NCI-H1930 (cell line): ENCODE results near the gene RAVER1.
"Not testable (repeated sequence)": the region's sequence is repeated elsewhere in the genome, so short reads cannot be mapped to it uniquely, and the experiment has no call there.

Source experiments
- DNase-seq, 2 experiments: peaks; one replicate each; lab custom pipeline; 2025; lab: John Stamatoyannopoulos, UW

The RAVER1 gene

DNA sequence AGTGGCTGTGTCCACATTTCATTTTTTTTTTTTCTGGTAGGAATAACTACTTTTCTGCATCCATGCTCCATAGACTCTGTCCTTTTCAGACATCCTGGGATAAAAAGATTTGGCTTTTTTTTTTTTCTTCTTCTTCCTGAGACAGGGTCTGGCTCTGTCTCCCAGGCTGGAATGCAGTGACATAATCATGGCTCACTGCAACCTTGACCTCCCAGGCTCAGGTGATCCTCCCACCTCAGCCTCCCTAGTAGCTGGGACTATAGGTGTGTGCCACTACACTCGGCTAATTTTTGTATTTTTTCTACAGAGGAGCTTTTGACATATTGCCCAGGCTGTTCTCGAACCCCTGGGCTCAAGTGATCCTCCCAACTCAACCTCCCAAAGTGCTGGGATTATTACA lies 10.2 kb upstream of the RAVER1 start:
- DNase-seq = no peak

DNA sequence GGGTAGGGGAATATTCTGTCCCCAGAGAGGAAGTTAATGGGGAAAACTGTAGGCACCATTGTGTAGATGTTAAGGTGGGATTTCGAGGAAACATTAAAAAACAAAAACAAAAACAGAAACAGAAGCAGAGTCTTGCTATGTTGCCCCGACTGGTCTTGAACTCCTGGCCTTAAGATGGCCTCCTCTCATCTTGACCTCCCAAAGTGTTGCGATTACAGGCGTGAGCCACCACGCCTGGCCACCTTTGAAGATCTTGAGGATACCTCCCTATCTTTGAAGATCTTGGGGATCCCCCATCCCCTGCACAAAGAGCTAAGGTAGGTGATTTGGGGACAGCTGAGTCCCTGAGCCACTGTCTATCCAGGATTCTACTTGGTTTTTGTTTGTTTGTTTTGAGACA lies 6.6 kb upstream of the RAVER1 start:
- no peak for DNase-seq

DNA sequence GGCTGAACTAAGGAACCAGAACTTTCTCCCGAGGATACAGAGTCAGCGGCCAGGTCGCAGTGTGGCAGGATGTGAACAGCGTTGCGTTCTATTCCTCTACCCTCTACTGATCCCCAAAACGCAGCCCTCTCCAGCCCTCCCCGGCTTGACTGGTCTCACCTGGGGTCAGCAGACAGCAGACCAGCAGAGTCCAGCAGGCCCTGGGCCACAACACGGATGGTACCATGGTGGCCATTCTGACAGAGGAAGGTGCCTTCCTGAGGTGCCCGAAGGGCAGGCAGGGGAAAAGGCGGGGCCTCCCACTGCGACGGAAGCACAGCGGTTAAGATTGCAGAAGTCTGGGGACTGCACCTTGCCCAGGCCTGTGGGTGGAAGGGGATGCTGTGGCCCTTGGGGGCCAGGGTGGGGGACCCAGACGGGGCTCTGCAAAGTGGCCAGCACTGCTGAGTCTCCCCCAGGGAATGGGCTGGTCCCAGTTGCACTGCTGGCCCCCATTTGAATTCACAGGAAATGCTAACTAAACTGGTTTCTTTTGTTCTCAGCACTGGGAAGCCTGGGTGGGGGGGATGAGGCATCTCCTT lies 6.1 kb upstream of the RAVER1 start, which contains the start of gene ICAM3:
ICAM3 (minus strand) TSS at position 245 of the 581 bp plus-strand sequence; CDS start at position 235, 10 bp downstream.
- no peak for DNase-seq

DNA sequence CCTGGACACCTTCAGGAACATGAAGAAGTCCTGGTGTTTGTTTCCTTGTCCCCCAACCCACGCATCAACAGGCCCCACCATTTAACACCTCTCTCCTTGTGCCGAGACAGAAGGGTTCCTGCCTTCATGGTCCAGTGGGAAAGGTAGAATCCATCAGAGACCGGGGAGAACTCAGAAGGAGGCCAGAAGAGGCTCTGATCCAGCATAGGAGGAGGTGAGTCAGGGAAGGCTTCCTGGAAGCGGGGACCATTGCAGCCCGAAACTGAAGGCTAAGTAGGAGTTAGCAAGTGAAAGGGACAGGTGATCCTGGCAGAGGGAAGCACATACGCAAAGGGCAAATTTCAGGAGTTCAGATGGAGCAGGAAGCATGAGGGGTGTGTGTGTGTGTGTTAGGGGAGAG lies 5.6 kb upstream of the RAVER1 start:
- no peak for DNase-seq

DNA sequence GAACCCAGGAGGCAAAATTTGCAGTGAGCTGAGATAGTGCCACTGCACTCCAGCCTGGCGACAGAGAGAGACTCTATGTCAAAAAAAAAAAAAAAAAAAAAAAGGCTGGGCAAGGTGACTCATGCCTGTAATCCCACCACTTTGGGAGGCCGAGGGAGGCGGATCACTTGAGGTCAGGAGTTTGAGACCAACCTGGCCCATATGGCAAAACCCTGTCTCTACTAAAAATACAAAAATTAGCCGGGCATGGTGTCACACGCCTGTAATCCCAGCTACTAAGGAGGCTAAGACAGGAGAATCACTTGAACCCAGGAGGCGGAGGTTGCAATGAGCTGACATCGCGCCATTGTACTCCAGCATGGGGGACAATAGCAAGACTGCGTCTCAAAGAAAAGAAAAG lies 3.4 kb upstream of the RAVER1 start:
- DNase-seq = not testable (repeated sequence)

DNA sequence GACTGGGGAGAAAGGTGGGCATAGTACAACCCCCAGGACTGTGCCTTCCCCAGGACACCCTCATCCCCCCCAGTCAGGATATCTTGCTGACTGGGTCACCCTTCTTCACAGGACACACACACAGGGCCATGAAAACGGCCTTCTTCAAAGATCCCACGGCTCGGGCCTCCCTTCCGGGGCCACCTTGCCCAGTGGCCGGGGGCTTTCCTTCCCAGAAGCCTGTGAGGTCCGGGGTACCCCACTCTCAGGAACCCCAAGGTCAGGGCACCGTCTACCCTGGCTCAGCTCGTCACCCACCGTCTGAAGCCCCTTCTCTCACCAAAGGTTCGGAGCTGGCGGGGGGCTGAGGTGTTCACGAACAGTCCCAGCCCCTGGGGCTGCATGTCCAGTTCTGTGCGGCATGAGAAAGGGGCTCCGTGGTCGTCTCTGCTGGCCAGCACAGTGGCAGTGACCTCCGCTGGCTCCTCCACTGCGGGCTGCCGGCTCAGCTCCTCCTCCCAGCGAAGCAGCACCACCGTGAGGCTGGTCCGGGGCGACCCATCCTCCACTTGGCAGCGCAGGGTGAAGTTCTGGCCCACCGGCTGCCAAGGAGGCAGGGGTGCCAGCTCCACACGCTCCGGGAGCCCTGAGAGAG lies 2.1 kb upstream of the RAVER1 start:
- no peak for DNase-seq

DNA sequence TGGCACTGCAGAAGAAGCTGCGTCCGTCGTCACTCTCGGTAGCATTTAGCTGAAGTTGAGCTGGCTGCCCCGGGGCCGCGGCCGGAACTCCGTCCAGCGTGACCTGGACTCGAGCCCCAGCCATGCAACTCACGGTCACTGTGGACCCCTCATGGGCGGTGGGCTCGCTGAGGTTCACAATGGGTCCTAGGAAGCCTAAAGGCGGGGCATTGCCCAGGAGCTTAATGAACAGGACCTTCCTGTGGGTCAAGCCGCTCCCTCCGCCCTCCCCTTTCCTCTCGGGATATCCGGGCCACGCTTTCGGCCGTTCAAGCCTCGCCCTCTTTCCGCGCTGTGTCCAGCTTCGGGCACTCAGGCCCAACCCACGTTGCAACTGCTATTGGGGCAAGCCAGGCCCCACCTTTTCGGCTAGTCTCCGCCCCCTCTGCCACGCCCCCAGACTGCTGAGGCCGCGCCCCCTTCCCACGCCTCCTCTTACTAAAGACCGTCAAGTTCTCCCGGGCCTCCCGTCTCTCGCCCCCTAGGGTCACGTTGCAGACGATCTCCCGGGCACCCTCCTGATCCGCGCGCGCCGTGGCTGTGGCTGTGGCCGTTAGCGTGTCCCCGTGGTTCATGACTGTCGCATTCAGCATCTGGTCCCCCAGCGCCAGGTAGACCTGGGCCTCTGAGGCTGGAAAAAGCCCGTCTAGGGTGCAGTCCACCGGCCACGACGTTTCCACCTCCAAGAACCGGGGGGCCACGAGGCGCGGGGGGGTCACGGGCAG lies 1.4 kb upstream of the RAVER1 start:
- peak; percentile 20 to 27 for DNase-seq

DNA sequence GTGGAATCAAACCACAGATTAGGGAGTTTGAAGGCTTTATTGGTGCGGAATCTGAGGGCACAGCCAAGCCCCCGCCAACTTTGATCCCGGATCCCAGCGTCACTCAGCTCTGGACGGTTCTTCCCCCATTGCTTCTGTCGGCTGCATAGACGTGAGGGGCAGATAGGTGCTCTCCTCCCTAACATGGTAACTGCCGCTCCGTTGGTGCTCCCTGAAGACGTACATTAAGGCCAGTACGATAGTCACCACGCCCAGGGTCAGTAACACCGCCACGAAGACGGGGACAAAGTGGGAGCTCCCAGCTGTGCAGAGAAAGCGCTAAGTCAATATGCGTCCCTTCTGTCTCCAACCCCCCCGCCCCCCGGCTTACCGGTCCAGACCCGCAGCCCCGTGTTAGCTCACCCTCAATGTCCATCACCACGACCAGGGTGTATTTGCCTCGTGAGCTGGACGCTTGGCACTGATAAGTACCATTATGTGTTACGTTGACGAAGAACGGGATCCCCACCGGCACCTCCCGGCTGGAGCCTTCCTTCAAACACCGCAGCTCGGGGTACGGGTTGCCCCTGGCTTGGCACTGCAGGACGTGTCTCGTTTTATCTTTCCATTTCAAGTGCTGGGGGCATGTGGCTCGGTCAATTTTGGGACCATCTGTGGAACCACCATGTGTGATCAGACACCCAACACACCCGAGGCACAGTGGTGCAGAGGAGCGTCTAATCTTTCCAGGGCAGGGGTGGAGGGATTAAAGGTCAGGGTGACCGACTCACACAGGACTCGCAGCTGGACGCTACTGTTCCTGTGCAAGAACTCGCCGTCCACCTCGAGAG lies 644 bp upstream of the RAVER1 start:
- no peak for DNase-seq

DNA sequence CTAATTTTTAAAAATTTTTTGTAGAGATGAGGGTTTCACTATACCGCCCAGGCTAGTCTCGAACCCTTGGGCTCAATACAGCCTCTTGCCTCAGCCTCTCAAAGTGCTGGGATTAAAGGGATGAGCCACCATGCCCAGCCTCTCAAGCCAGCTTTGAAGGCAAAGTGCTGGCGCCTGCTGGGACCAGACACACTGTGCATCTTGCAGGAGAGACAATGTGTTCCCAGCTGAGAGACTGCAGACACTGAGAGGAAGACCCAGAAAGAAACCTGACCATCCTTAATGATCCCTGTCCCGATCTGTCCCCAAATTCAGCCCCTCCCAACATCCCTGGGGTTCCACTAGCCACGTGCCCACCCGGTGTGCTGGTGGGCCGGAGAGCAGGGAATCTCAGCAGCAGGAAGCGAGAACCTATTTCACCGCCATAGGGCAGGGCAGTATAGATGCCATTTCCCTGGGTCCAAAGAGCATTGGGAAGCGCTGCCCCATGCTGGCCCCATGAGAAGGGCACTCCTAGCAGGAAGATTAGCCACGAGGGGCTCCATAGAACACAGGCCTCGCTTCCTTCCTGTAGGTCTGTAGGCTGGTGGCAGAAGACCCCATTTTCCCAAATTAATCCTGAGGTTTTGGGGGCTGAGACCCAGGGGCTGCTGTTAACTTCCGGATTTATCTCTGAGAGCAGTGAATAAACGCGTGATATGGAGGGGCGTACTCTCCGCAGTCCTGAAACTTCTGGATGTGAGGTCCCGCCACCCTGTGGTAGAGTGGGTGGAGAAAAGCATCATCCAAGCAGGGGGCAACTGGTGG lies 968 bp downstream of the RAVER1 start:
- DNase-seq = no peak

DNA sequence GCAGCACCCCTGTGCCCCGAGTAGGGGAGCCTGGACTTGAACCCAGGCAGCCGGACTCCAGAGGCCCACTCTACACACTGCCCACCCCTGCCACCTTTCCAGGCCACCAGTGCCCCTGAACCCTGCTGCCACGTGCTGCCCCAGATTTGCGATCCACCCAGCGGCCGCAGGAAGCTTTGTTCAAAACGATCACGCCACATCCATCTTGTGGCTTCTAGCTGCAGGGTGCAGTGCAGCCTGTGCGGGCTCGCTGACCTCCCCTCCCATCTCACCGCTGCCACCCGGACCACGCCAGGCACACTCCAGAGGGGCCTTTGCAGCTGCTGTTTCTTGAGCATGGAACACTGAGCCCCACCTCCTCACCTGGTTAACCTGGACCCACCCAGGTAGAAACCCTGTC lies 3.8 kb downstream of the RAVER1 start:
- DNase-seq = no peak

DNA sequence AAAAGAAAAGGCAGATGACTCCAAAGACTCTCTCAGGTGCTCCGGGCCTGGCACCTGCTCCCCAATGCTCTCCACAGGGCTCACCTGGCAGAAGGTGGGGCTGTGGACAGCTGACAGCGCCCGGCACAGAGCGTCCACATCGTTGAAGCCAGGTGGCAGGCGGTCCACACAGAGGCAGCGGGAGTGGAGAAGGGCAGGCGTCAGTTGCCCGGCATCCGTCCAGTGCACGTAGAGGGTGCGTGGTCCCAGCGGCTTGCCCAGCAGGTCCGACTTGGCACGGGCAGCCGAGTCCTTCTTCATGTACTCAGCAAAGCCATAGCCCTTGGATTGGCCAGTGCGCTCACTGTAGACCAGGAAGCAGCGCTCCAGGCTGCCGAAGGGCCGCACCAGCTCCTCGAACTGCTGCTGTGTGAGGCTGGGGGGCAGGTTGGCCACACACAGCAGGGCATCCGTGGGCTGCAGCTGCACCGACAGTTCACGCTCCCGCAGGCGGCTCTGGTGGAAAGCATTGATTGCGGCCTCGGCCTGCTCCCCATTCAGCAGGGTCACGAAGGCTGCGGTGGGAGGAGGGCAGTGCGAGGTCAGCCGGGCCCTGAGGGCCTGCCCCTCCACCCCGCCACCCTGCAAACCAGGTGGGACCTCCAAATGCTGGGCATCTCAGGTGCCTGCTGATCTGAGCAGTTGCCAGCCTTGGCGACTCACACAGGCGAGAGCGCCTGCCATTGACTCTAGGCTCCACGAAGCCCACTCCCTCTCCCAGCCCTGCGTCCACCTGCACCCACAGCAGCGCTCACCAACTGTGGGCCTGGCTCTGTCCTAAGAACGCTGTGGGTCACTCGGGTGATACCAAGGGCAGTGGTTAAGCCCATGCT lies 4.5 kb downstream of the RAVER1 start:
- DNase-seq = no peak

DNA sequence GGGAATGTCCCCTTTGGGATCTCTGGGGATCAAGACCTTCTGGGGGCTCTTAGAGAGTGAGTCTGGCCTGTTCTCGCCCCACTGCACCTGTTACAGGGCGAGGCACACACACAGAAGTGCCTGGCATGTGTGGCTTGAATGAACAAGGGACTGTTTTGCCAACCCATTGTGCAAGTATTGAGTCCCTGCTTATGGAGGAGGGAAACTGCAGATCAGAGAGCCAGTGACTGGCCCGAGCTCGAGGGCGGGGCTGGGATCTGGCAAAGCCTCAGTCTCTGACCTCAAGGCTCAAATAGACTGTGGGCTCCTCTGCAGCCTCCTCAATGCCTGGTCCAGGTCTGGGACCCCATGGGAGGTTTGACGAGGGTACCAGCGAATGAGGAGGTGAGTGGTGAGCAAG lies 5.5 kb downstream of the RAVER1 start:
- DNase-seq = no peak

DNA sequence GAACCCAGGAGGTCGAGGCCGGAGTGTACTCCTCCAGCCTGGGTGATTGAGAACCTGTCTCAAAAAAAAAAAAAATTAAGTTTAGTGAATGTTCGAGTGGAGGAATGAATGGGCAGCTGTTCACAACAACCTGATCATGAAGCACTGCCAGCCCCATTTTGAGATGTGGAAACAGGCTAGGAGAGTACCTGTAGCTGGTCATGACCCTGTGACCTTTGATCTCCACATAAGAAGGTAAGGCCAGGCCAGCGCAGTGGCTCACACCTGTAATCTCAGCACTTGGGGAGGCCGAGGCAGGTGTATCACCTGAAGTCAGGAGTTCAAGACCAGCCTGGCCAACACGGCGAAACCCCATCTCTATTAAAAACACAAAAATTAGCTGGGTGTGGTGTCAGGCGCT lies 7.6 kb downstream of the RAVER1 start:
- no peak for DNase-seq

DNA sequence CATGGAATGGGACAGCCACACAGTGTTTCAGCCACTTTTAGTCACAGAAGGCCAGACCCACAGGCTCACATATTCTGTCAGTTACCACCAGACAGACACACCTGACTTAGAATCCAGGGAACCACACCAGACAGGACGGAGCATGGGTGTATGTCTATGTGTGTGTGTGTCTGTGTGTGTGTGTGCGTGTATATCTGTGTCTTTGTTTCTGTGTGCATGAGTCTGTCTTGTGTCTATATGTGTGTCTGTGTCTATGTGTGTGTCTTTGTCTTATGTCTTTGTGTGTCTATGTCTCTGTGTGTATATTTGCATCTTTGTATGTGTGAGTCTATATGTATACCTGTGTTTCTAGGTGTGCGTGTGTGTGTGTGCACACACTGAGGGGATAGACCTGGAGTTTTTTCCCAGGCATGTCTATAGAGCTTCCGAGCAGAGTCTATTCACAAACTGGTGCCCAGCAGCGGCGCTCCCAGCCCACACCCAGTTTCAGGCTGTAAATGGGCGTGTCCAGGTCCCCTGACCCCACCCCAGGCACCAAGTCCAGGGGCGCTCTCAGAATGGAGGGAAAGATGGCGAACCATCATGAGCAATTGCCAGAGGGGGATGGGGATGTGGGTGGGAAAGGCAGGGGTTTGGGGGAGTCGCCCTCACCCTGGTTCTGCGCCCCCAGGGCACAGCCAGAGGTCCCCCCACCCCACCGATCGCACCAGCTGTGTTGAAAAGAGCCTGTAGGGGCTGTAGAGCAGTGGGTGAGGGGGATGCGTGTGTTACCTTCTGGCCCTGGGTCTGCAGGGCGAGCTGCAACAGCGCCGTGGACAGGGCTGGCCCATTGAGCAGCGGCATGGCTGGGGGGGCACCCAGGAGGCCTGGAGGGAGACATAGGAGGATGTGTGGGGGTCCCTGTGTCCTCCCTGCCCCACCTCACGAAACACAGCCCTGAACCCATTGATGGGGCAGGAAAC lies 11.2 kb downstream of the RAVER1 start:
- no peak for DNase-seq

DNA sequence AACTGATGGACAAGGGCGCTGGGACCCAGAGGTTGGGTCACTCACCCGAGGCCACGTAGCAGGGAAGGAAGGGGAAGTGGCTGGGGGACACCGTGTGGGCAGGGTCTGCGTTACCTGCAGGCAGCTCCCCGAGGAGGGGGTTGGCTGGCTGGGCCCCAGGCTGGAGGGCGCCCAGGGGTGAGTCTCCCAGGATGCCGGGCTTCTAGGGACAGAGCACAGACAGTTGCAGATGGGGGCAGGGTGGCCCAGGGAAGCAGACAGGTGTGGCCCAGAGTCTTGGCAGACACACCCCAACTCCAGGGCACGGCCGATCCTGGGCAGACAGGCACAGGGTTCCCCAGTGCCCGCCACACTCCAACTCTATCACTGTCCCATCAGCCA lies 11.9 kb downstream of the RAVER1 start:
- DNase-seq = no peak

DNA sequence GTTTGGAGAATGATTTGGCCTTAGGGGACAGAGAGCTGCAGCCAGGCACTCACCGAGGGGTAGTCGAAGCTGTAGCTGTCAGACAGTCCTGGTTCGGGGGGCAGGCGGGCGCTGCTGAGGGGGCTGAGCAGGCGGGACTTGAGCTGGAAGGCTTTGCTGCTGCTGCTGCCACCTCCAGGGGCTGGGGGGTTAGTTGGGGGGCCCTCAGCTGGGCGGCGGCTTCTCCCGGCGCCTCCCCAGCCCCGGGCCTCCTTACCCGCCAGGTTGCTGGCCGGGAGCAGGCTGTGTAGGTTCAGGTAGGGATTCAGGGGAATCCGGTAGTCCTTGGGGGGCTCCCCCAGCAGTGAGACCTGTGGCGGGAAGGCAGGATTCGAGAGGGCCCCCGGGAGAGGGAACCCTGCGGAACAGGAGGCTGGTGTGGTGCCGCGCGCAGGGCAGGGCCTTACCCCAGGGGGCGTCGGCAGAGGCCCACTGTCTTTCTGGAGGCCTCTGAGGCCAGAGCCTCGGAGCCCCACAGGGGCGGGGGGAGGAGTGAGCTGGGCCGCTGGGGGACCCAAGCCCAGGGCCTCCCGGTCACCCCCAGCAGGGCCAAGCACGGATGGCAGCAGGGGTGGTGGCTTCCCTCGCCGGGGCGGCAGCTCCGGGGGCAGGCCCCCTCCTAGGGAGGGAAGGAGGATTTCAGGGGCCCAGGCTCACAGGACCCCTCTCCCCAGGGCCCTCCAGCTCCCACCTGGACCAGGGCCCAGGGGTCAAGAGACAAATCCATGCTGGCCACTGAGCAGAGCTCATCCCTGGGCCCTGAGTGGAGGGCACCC lies 12.5 kb downstream of the RAVER1 start:
- DNase-seq = no peak

DNA sequence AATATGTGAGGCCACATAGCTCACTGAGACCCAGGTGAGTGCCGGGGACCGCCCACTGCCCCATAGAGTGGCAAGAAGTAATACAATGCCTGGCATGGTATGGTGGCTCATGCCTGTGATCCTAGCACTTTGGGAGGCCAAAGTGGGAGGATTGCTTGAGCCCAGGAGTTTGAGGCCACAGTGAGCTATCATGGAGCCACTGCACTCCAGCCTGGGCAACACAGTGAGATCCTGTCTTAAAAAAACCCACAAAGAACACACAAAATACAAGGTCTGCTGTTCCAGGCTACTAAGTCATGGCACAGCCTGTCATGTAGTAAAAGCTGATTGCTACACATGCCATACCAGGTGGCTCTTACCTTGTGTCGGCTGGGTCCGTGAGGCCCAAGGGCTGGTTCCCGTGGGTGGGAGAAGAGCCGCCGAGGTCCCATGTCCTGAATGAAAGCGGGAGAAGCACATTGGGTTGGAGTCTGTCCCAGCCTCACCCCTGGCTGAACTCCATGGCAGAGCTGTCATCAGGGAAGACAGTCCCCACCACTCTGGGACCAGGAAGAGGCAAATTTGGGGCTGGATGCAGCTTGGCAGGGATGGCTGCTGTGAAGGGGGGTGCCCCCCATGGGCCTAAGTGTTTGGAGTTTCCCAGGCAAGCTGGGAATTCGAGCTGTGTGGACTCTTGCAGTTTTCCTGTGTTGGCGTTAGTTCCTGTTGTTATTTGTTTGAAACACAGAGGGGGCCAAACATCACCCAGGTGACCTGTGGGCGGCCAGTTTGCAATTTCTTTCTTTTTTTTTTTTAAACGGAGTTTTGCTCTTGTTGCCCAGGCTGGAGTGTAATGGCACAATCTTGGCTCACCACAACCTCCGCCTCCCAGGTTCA lies 14.3 kb downstream of the RAVER1 start:
- DNase-seq = no peak
